ENCODE data around the gene LIG1. TPM values are rescaled to one million over a fixed set of nuclear protein-coding genes. Genes with fewer than 3 reads are reported as not detected.
"Not testable (repeated sequence)": the region's sequence is repeated elsewhere in the genome, so short reads cannot be mapped to it uniquely, and the experiment has no call there.

Gene LIG1
- total and polyA plus RNA-seq, 2 donors (not counting 3 experiments of a cell fraction or from before 2014, with no cell fraction given) = 64.0 to 94.7 TPM

DNA sequence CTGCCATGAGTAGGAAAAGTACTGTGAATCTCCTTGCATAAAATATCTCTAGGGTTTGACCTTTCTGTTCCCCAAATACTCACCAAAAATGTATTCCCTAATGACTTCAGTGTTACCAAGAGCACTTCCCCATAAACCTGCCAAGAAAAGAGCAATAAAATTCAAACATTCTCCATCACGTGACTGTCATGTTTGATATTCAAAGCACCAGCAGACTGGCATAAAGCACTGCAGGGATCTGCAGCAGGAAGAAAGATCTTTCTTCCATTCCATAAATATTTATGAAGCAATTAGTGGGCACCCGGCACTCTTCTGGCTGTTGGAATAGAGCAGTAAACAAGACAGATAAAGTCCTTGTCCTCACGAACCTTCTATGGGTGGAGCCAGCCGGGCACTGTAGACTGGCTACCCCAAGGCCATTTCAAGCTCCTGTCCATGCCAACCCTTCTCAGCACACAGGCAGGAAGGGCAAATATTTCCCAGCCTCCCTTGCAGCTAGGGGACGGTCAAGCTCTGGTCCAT is 79.8 kb downstream of the LIG1 start:
- intact Hi-C loops (cut with micrococcal nuclease) = no loop called here
- Histone ChIP-seq H3K9ac (replicated peaks; ENCODE audit: extremely low read depth, insufficient read depth, low read length) (no peak overlapping the region), H3K27ac (ENCODE audit: insufficient read depth, low read depth, low read length) (no peak overlapping the region), H3K36me3 (ENCODE audit: control insufficient read depth in 2 of 2, extremely low read depth in 1 of 2, insufficient read depth in 2 of 2, low read length in 2 of 2) (no peaks in the 10 kb centered on the region), H3K79me2 (ENCODE audit: control insufficient read depth, insufficient read depth, low read length) (no peaks in the 10 kb centered on the region), H3K9me3 (replicated peaks; ENCODE audit: control insufficient read depth, insufficient read depth, low read length) (no peaks in the 10 kb centered on the region), H3K27me3 (ENCODE audit: control insufficient read depth in 2 of 2, insufficient read depth in 2 of 2, low read length in 2 of 2) (peaks cover 0 to 2% of the 10 kb centered on the region in 2 experiments), H3K9me1 (replicated peaks; ENCODE audit: control insufficient read depth, extremely low read depth, insufficient read depth, low read length) (no peaks in the 10 kb centered on the region), H3K4me3 (replicated peaks in 1 of 3; ENCODE audit: insufficient read depth in 1 of 3, low read depth in 1 of 3, low read length in 3 of 3) (no peak overlapping the region), H4K20me1 (replicated peaks; ENCODE audit: control insufficient read depth, extremely low read depth, insufficient read depth, low read length) (no peaks in the 10 kb centered on the region), H3K4me2 (ENCODE audit: insufficient read depth, low read length) (no peak overlapping the region), H3K4me1 (ENCODE audit: control insufficient read depth, extremely low read depth, insufficient read depth, low read length) (peaks cover 4% of the 10 kb centered on the region), H2AFZ (ENCODE audit: low read depth, low read length) (no peak overlapping the region)
- ChIA-PET CTCF (interaction anchor here (0.7 to 1.2 kb wide), 2 partner anchors 21 to 221 kb away, joined by 3 read pairs; no protein-coding TSS in a partner anchor), POLR2A (no interaction called here)
- TF ChIP-seq FOS (IDR thresholded peaks at IDR 0.05; ENCODE audit: borderline replicate concordance, insufficient read depth, low read length) (no peak), EZH2 (IDR thresholded peaks at IDR 0.05; ENCODE audit: borderline replicate concordance, low read depth, low read length, severe bottlenecking) (no peak), GATA2 (IDR thresholded peaks at IDR 0.05; ENCODE audit: insufficient read depth, insufficient read length, low read depth, low read length) (no peak), JUN (IDR thresholded peaks at IDR 0.05; ENCODE audit: borderline replicate concordance, insufficient read depth, insufficient read length, low read depth) (no peak), POLR2A (IDR thresholded peaks at IDR 0.05; ENCODE audit: low read depth, low read length) (no peak), POLR2AphosphoS5 (IDR thresholded peaks at IDR 0.05; ENCODE audit: insufficient read depth, low read depth, low read length) (no peak), MYC (IDR thresholded peaks at IDR 0.05; ENCODE audit: low read depth, low read length) (no peak)
- TF ChIP-seq, protein P1, sequence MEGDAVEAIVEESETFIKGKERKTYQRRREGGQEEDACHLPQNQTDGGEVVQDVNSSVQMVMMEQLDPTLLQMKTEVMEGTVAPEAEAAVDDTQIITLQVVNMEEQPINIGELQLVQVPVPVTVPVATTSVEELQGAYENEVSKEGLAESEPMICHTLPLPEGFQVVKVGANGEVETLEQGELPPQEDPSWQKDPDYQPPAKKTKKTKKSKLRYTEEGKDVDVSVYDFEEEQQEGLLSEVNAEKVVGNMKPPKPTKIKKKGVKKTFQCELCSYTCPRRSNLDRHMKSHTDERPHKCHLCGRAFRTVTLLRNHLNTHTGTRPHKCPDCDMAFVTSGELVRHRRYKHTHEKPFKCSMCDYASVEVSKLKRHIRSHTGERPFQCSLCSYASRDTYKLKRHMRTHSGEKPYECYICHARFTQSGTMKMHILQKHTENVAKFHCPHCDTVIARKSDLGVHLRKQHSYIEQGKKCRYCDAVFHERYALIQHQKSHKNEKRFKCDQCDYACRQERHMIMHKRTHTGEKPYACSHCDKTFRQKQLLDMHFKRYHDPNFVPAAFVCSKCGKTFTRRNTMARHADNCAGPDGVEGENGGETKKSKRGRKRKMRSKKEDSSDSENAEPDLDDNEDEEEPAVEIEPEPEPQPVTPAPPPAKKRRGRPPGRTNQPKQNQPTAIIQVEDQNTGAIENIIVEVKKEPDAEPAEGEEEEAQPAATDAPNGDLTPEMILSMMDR (IDR thresholded peaks at IDR 0.05; ENCODE audit: extremely low read depth in 1 of 2, insufficient read depth in 1 of 2, low read depth in 1 of 2, low read length in 2 of 2) = no peak
- TF ChIP-seq, protein P2, sequence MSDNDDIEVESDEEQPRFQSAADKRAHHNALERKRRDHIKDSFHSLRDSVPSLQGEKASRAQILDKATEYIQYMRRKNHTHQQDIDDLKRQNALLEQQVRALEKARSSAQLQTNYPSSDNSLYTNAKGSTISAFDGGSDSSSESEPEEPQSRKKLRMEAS (IDR thresholded peaks at IDR 0.05; ENCODE audit: insufficient read depth, insufficient read length) = no peak
- dilution Hi-C loops (cut with MboI; ENCODE audit: extremely low pct_ligation_motif_present, low sequenced_read_pairs) = no loop called here
- FAIRE-seq (peak; percentile 48), DNase-seq (ENCODE audit: low read depth, low spot score) (no peak)
- BruUV-seq (replicated peaks) = no TSS peak

DNA sequence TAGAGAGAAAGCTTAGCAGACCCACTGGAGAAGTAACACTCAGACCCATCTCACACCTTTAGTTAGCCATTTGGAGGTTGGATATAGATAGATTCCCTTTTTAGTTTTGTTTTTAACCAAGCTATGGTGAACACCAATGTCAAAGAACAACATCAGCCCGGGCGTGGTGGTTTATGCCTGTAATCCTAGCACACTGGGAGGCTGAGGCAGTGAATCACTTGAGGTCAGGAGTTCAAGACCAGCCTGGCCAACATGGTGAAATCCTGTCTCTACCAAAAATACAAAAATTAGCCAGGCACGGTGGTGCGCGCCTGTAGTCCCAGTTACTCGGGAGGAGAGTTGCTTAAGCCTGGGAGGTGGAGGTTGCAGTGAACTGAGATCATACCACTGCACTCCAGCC is 81.2 kb downstream of the LIG1 start:
- H4K20me1 ChIP-seq (replicated peaks; ENCODE audit: control insufficient read depth, extremely low read depth, insufficient read depth, low read length); H3K9me3 ChIP-seq (replicated peaks; ENCODE audit: control insufficient read depth, insufficient read depth, low read length); H3K27me3 ChIP-seq (ENCODE audit: control insufficient read depth in 2 of 2, insufficient read depth in 2 of 2, low read length in 2 of 2); H2AFZ ChIP-seq (ENCODE audit: low read depth, low read length); dilution Hi-C loops (cut with MboI; ENCODE audit: extremely low pct_ligation_motif_present, low sequenced_read_pairs); H3K9me1 ChIP-seq (replicated peaks; ENCODE audit: control insufficient read depth, extremely low read depth, insufficient read depth, low read length); CTCF ChIA-PET; H3K27ac ChIP-seq (ENCODE audit: insufficient read depth, low read depth, low read length); intact Hi-C loops (cut with micrococcal nuclease); DNase-seq (ENCODE audit: low read depth, low spot score); H3K36me3 ChIP-seq (ENCODE audit: control insufficient read depth in 2 of 2, extremely low read depth in 1 of 2, insufficient read depth in 2 of 2, low read length in 2 of 2); H3K4me2 ChIP-seq (ENCODE audit: insufficient read depth, low read length); H3K4me3 ChIP-seq (replicated peaks in 1 of 3; ENCODE audit: insufficient read depth in 1 of 3, low read depth in 1 of 3, low read length in 3 of 3); BruUV-seq (replicated peaks); FAIRE-seq; H3K79me2 ChIP-seq (ENCODE audit: control insufficient read depth, insufficient read depth, low read length); POLR2A ChIA-PET; H3K9ac ChIP-seq (replicated peaks; ENCODE audit: extremely low read depth, insufficient read depth, low read length); H3K4me1 ChIP-seq (ENCODE audit: control insufficient read depth, extremely low read depth, insufficient read depth, low read length): not testable (repeated sequence)

Data from endothelial cell of umbilical vein (primary cell).